ENCODE measurements around the gene RPRD1B. TPM values are rescaled to one million over a fixed set of nuclear protein-coding genes. Genes with fewer than 3 reads are reported as not detected.

RPRD1B gene
- total and polyA plus RNA-seq, 2 of the 4 experiments (the other 2 are of a cell fraction) = 8.4 to 9.9 TPM

DNA sequence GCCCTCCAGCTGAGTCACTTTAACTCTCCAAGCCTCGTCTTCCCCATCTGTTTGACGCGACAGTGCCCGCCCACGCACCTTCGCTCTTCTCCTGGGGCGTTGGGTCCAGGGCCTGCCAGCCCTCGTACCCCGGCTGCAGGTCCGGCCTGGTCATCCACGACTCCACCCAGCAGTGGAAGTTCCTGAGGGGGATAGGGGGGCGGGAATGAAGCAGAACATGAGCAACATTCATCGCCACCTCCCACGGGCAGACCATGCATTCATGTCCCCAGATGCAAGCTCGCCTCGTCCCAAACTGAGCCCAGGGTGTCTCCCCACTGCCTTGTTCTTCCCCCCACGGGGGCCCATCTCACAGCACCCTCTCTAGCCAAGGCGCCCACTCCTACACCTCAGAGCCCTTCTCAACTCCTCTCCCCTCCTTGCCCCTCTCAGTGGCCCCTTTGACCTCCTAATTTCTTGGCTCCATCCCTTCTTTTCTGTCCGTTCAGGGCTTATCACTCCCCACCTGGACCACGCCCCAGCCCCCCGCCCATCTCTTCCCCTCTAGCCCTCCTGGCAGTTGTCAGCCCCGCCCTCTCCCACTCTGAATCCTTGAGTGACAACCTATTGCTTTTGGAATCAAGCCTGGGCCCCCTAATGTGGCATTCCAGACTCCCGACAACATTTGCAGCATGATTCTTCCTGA is 107.8 kb downstream of the RPRD1B start (continued):
- TF ChIP-seq MAFK (IDR thresholded peaks at IDR 0.05; ENCODE audit: low read depth, low read length) = no peak

Small RNA genes lying within 50 kb of the gene (microRNA-seq; reads per million reads assigned to microRNA genes)
- not detected for gene RN7SL237P (ENCODE audit: insufficient read depth, insufficient read length)

Small RNA genes lying within 50 kb of the gene (small RNA-seq; reads per million reads assigned to genes)
- gene RN7SL237P = 0 reads per million in 5 experiments

Other genes with a start within 250 kb of the RPRD1B start
- under 0.01 and 0.18 TPM in 2 replicates for gene VSTM2L, start 130.6 kb upstream of the RPRD1B start, total RNA-seq (2012; rRNA removed)
- gene VSTM2L, start 130.6 kb upstream of the RPRD1B start, polyA plus RNA-seq (2012; rRNA removed) = 0.19 and 0.57 TPM in 2 replicates
- 16.9 and 17.6 TPM in 2 replicates for gene TTI1, start 290 bp upstream of the RPRD1B start, total RNA-seq (2012; rRNA removed)
- gene TTI1, start 290 bp upstream of the RPRD1B start, polyA plus RNA-seq (2012; rRNA removed) = 12.5 and 13.4 TPM in 2 replicates
- gene TGM2, start 131.5 kb downstream of the RPRD1B start, total RNA-seq (2012; rRNA removed) = 237 and 268 TPM in 2 replicates
- gene TGM2, start 131.5 kb downstream of the RPRD1B start, polyA plus RNA-seq (2012; rRNA removed) = 239 and 292 TPM in 2 replicates
- gene KIAA1755, start 227.0 kb downstream of the RPRD1B start, total RNA-seq (2012; rRNA removed) = 2.2 and 2.5 TPM in 2 replicates
- gene KIAA1755, start 227.0 kb downstream of the RPRD1B start, polyA plus RNA-seq (2012; rRNA removed) = 4.7 and 5.1 TPM in 2 replicates

Measured in IMR-90 (cell line).